Jurkat, Clone E6-1 (cell line): ENCODE data around the gene NCKAP1. TPM values are rescaled to one million over a fixed set of nuclear protein-coding genes. Genes with fewer than 3 reads are reported as not detected.
"Not testable (repeated sequence)": the region's sequence is repeated elsewhere in the genome, so short reads cannot be mapped to it uniquely, and the experiment has no call there.

ENCODE experiments used
- DNase-seq: peaks from one replicate; pipeline ENCODE4 v3.0.0-alpha.2; 2011; ENCODE audit warnings: low read depth, low spot score
- H3K4me3 ChIP-seq: 2 replicates; pipeline ENCODE4 v1.5.1; 2011; ENCODE audit warnings: mild to moderate bottlenecking, low read length, control low read depth, moderate library complexity
- polyA plus RNA-seq: library from polyadenylated mRNA; unstranded; fragments of >200 nt; gene quantifications from one replicate; pipeline ENCODE4 v1.2.1, GENCODE V29; 2012; ENCODE audit warnings: missing spikeins; ENCODE audit not compliant: insufficient read length, insufficient read depth

The NCKAP1 gene, protein sequence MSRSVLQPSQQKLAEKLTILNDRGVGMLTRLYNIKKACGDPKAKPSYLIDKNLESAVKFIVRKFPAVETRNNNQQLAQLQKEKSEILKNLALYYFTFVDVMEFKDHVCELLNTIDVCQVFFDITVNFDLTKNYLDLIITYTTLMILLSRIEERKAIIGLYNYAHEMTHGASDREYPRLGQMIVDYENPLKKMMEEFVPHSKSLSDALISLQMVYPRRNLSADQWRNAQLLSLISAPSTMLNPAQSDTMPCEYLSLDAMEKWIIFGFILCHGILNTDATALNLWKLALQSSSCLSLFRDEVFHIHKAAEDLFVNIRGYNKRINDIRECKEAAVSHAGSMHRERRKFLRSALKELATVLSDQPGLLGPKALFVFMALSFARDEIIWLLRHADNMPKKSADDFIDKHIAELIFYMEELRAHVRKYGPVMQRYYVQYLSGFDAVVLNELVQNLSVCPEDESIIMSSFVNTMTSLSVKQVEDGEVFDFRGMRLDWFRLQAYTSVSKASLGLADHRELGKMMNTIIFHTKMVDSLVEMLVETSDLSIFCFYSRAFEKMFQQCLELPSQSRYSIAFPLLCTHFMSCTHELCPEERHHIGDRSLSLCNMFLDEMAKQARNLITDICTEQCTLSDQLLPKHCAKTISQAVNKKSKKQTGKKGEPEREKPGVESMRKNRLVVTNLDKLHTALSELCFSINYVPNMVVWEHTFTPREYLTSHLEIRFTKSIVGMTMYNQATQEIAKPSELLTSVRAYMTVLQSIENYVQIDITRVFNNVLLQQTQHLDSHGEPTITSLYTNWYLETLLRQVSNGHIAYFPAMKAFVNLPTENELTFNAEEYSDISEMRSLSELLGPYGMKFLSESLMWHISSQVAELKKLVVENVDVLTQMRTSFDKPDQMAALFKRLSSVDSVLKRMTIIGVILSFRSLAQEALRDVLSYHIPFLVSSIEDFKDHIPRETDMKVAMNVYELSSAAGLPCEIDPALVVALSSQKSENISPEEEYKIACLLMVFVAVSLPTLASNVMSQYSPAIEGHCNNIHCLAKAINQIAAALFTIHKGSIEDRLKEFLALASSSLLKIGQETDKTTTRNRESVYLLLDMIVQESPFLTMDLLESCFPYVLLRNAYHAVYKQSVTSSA
- 15.0 TPM for polyA plus RNA-seq

DNA sequence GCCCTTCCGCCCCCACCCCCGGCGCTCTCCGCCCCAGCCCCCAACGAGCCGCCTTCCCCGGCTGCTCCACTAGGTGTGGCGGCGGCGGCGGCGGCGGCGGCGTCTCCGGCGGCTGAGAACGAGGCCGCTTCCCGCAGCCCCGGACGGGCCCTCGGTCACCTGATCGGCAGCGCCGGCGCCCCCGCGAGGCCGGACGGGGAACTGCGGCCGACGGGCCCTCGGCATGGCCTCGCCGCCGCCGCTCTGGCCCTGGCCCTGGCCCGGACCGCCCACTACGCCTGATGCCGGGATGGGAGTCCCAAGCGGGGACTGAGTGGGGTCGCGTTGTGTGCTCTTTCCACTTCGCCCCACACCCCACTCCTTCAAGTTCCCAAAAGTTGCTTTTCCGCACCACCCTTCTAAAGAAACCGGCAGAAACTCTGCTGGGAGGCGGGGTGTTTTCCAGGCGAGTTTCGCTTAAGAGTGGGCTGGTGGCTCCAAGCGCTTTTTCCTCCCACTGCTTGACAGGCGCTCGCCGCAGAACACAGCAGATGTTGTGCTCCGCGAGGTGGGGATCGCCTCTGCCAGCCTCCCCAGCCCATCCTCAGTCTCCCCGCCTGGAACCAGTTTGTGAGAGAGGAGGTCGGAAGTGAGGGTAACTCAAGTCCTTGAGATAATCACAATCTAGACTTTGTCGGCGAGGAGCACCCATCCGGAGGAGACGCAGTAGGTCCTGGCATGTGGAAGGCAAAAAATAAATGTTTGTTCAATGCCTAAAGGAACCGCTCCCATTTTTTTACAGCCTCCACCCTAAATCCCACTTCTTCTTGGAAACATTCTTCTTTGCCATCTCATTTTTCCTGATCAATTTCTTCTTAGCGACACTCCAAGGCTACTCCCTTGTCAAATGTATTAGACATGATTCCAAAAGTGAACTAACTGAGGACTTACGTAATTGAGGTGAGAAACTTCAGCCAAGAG, at the start of gene NCKAP1:
Gene NCKAP1, minus strand, starts transcription at position 117 of the 960 bp plus-strand sequence. CDS start 358 bp downstream, outside the sequence.
- peak within 1 kb of the TSS; percentile 53 for H3K4me3 ChIP-seq
- peak; percentile 32 for DNase-seq

- no peak for DNase-seq
These were observed 43.7 kb upstream of the NCKAP1 start for GRCh38 chr2:183081911-183082310.

DNA sequence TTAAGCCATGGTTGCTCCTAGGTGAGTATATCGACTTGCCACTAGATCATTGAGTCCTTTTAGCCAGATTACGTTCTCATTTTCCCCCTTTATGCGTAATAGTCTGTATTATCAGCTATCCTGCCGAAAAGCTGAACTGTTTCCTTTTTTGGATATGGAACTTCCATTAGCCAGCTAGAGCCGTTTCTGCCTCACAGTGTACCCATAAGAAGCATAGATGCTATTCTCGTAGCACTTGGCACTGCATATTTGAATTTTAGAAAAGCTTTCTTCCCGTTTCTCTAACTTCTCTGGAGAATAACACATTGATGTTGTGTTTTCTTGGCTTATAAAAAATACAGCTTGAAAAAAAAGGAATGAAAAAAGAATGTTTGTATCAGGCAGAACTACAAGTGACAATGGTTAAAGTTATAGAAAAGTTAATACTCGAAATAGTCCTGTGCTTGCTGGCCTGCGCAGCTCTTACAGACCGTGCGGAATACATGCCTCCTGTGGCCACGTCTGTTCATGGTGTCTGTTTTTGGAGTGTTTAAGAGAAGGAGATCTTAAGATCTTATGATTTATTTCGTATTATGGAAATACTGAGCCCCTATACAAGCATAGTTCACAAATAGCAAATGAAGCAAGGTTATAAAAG, 41.0 kb upstream of the NCKAP1 start:
- DNase-seq, result no peak

More at GRCh38 chr2:183081911-183082310, 43.7 kb upstream of the NCKAP1 start:
- H3K4me3 ChIP-seq, result no peak overlapping the region

DNA sequence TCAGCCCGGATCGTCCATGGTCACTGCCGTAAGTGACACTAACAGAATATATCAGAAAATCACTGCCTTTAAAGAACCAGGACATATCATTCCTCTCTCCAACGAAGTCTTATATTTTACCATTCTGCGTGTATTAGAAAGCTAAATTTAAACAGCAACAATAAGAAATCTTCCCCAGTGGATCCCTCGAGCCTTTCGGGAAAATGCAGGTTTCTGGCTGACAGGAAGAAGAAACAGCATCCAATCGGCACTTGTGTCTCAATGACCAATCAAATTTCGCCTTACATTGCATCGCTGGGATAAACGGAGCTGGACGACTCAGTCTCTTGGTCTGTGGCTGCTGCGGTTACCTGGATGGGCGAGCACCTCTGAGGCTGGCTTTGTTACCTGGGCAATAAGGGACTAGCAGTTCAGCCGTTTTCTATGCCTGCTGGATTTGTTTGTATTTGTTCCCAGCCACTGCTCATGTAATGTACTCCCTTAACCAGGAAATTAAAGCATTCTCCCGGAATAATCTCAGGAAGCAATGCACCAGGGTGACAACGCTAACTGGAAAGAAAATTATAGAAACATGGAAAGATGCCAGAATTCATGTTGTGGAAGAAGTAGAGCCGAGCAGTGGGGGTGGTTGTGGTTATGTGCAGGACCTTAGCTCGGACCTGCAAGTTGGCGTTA, 40.3 kb upstream of the NCKAP1 start, which contains the start of gene DUSP19:
Gene DUSP19, plus strand, starts transcription at position 284 of the 675 bp plus-strand sequence. Its CDS starts 187 bp downstream, at position 471.
- no peak for DNase-seq
- H3K4me3 ChIP-seq, result peak within 1 kb of the TSS; percentile 11; the same call in 1 of the 2 replicates

More for the DNA sequence above, 41.0 kb upstream of the NCKAP1 start:
- no peak overlapping the region for H3K4me3 ChIP-seq

- no peak for DNase-seq
- H3K4me3 ChIP-seq, result no peak overlapping the region
These were observed 39.9 kb upstream of the NCKAP1 start for GRCh38 chr2:183078163-183078463.

DNA sequence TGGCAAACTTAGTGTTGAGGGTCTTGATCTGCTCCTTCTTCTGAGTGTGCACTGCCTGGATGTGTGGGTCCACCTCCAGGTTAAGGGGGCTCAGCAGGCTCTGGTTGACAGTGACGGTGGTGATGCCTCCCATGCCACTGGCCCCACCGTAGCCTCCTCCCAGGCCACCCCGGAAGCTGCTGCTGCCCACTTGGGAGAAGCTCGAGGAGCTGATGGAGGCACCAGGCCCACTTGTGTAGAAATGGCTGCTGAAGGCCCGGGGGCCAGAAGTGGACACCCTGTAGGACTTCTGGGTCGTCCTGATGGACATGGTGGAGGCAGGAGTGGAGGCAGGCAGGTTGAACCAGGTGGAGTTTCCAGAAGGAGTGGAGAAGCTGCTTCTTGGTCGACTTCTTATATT, 33.9 kb upstream of the NCKAP1 start:
- no peak for DNase-seq
- no peak overlapping the region for H3K4me3 ChIP-seq

DNA sequence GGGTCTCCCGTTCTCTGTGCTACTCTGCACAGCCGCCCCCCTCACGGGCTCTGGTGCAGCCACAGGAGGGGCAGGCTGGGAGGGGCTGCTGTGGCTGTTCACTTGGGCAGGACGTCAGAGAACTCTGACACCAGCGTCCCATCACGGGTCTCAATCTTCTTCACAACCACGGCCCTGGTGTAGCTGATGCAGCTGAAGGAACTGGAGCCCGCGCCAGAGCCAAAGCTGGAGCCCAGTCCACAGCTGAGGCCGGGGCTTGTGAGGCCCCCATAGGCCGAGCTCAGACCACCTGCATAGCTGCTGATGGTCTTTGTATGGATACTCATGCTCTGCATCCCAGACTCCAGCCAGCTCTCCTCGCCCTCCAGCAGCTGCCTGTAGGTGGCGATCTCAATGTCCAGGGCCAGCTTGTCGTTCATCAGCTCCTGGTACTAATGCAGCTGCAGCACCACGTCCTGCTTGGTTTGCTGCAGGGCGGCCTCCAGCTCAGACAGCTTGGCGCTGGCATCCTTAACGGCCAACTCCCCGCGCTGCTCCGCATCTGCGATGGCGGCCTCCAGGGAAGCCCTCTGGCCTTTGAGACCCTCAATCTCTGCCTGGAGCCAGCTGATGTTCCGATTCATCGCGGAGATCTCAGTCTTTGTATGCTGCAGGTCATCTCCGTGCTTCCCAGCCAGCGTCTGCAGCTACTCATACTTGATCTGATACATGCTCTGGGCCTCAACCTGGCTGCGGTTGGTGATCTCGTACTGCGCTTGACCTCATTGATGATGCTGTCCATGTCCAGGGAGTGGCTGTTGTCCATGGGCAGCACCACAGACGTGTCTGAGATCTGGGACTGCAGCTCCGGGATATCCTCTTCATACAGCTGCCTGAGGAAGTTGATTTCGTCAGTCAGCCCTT, 32.9 kb upstream of the NCKAP1 start:
- DNase-seq, result no peak
- H3K4me3 ChIP-seq, result no peak overlapping the region

DNA sequence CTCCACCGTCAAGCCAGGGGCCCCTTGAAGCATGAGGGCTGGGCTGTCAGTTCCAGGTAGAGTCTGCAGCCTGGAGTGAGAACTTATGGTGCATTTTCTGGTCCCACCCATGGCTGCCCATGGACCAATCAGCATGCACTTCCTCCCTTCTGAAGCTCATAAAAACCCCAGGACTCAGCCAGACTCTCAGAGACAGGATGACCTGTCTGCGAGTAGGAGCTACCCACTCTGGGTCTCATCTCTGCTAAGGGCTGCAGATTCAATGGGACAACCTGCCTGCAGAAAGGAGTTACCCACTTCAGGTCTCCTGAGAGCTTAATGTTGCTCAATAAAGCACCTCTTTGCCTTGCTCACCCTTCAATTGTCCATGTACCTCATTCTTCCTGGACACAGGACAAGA, 30.9 kb upstream of the NCKAP1 start:
- DNase-seq, result peak; percentile 4
- H3K4me3 ChIP-seq, result no peak overlapping the region

DNA sequence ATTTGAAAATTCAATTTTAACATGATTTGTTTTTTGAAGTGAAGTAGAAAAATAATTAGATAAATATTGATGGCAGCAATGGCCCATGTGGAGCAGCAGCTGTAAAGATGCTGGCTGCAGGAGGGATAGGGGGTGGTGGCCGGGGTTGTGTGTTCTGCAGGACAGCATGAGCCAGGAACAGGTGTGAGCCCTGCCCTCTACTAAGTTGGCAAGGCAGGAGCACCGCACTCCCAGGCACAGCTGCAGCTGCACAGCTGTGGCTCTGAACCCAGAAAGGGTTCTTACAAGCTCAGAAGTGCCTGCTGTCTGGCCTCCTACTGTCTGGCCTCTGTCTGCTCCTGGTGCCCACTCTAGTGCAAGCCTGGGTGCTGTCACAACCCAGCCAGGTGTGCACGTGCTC, 30.3 kb upstream of the NCKAP1 start:
- no peak for DNase-seq

GRCh38 chr2:183063083-183063482, 24.8 kb upstream of the NCKAP1 start:
- H3K4me3 ChIP-seq, result no peak overlapping the region
- DNase-seq, result no peak

More for the DNA sequence above, 30.3 kb upstream of the NCKAP1 start:
- no peak overlapping the region for H3K4me3 ChIP-seq

DNA sequence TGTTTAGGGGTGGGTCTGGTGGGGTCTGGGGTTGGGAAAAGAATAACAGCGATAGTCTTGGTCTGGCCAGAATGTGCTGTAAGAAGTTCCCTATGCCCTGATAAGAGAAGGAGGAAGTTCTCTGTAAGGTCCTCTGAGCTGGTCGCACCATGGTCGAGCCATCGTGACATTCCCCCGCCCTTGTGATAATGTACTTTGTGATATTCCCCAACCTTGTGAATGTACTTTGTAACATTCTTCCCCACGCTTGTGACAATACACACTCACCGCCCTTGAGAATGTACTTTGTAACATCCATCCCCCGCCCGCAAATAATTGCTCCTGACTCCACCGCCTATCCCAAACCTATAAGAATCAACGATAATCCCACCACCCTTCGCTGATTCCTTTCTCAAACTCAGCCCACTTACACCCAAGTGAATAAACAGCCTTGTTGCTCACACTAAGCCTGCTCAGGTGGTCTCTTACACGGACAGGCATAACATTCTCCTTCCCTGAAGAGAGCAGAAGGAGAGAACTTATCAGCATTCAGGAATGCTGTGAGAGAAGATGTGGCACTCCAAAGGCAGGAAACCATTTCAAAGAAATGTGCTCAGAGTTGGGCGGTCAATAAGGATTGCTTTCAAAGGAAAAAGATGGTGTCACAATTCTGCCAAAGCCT, 22.4 kb upstream of the NCKAP1 start:
- no peak for DNase-seq
- no peak overlapping the region for H3K4me3 ChIP-seq

DNA sequence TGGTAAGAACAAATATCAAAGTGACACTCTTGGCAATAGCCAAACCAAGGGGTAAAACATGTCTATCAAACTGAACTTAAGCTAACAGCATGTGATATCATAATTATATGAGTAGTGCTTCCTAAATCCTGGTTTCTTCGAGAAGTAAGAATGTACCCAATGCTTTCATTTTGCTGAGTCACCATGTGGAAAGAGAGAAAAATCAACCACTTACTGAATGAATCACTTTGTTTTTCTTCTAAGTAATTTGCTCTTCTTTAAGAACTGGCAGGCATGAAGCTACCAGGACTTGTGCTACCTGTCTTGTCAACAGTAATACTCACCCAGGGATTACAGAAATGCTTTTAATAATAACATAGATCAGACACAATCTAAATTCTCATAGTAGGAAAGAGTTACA, 21.3 kb upstream of the NCKAP1 start:
- no peak for DNase-seq
- no peak overlapping the region for H3K4me3 ChIP-seq

- no peak for DNase-seq
- H3K4me3 ChIP-seq, result no peak overlapping the region
These were observed 19.2 kb upstream of the NCKAP1 start for GRCh38 chr2:183057333-183057985.

DNA sequence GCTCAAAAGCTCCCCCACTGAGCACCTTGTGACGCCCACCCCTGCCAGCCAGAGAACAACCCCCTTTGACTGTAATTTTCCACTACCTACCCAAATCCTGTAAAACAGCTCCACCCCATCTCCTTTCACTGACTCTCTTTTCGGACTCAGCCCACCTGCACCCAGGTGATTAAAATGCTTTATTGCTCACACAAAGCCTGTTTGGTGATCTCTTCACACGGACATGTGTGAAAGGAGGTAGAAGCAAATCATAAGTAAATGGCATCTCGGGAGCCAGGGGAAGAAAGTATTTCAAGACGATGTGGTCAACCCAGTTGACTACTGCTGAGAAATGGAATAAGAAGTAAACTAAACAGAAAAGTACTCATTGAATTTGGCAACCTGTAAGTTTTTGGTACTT, 11.2 kb upstream of the NCKAP1 start:
- no peak overlapping the region for H3K4me3 ChIP-seq
- no peak for DNase-seq

GRCh38 chr2:183047486-183048125, 9.3 kb upstream of the NCKAP1 start:
- H3K4me3 ChIP-seq, DNase-seq: not testable (repeated sequence)
